ENCODE measurements around the gene CDH4. TPM values are rescaled to one million over a fixed set of nuclear protein-coding genes. Genes with fewer than 3 reads are reported as not detected.

The CDH4 gene
- total and polyA plus RNA-seq, 12 donors = 0.04 to 0.25 (median 0.08) TPM; not detected in 5

DNA sequence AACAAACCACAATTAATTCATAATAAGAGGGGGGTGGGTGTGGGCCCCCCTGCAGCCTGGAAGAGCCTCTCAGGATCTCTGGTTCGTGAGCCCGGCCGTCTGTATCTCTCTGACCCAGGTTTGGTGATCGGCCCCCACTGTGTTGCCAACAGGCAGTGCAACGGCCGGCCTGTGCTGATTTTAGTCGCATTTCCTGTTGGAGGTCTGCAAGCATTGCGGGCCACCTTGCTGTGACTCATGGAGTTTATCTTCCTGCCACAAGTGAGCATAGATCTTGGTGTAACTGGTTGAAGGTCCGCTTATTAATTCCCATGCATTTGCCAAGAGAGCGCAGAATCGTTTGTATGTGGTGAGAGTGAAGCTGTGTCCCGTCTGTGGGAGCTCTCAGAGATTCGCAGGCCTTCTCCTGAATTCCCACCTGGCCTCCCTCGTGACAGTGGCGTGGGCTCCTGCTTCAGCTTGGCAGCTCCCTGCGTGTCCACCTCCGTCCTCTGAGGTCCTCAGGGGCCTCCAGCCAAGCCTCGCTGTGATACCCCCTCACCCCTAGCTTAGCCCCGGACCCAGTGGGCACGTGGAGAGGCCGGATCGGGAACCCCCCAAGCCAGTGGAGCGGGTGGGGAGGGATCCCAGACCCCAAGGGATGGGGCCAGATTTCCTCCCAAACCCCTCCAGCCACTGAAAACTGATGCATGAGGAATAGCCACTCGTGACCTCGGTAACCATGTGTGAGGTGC lies 269.8 kb downstream of the CDH4 start:
- ATAC-seq (no peak), DNase-seq (no peak)
- Histone ChIP-seq H3K36me3 (no peaks in the 10 kb centered on the region), H3K27ac (no peak overlapping the region), H3K4me3 (no peak overlapping the region), H3K27me3 (peaks cover 0 to 40% (median 16%) of the 10 kb centered on the region in 7 donors), H3K4me1 (peaks cover 0 to 4% (median 0%) of the 10 kb centered on the region in 9 donors), H3K9me3 (no peaks in the 10 kb centered on the region)
- intact Hi-C loops (cut with DNase I) = no loop called here
- TF ChIP-seq, protein P1, sequence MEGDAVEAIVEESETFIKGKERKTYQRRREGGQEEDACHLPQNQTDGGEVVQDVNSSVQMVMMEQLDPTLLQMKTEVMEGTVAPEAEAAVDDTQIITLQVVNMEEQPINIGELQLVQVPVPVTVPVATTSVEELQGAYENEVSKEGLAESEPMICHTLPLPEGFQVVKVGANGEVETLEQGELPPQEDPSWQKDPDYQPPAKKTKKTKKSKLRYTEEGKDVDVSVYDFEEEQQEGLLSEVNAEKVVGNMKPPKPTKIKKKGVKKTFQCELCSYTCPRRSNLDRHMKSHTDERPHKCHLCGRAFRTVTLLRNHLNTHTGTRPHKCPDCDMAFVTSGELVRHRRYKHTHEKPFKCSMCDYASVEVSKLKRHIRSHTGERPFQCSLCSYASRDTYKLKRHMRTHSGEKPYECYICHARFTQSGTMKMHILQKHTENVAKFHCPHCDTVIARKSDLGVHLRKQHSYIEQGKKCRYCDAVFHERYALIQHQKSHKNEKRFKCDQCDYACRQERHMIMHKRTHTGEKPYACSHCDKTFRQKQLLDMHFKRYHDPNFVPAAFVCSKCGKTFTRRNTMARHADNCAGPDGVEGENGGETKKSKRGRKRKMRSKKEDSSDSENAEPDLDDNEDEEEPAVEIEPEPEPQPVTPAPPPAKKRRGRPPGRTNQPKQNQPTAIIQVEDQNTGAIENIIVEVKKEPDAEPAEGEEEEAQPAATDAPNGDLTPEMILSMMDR (IDR thresholded peaks at IDR 0.05) = no peak
- 71 to 73% methylated on average over 25 of the region's 25 CpGs for WGBS, 2 donors

DNA sequence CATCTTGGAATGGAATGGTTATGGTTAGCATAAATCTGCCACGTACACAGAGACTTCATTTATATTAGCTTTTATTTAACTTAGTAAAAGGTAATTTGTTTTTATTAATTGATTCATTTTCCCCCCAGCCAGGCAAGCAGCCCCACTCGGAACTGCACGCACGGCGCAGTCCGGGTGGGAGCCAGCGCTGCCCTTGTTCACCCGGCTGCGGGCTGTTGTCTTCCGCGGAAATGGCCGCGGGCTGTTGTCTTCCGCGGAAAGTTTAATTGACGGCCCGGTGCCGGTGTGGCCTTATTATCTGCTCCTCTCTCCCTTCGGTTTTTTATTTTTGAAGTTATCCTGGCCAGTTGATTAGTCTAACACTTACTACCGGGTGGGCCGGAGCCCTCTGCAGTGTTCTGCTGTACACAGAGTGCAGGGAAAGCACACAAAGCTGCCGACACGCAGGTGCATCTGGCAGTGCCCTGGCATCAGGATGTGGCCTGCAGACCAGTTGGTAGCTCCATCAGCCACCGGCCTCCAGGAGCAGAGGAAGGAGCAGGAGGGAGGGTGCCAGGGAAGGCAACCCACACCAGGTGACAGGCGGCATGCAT lies 270.5 kb downstream of the CDH4 start:
- Histone ChIP-seq H3K9me3 (no peaks in the 10 kb centered on the region), H3K4me3 (no peak overlapping the region), H3K4me1 (no peaks in the 10 kb centered on the region), H3K27me3 (peaks cover 0 to 47% (median 23%) of the 10 kb centered on the region in 7 donors), H3K27ac (no peak overlapping the region), H3K36me3 (no peaks in the 10 kb centered on the region)
- ATAC-seq (no peak), DNase-seq (no peak)
- WGBS, 2 donors = 90 to 93% methylated on average over 25 of the region's 25 CpGs
- intact Hi-C loops (cut with DNase I) = no loop called here
- TF ChIP-seq, protein P1 (IDR thresholded peaks at IDR 0.05) = no peak

DNA sequence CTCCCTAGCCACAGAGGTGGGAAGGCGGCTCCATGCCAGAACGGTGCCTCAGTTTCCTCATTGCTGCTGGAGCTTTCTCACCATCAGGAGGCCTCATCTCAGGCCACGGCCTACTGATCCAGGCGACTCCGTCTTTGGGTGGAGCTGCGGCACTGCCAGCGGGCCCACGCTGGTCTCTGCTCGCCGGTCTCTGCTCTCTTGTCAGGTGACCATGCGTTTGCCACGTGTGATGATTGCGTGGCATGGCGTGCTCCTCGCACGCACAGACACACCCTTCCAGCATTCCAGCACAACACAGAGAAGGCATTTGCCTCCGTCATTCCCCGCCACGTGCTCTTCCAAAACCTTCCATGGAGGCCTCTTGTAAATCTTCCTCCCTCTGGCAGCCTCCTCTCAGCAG lies 271.1 kb downstream of the CDH4 start:
- WGBS, 2 donors = 93 to 94% methylated on average over 19 of the region's 19 CpGs
- no peak overlapping the region for H3K27ac ChIP-seq
- no peaks in the 10 kb centered on the region for H3K4me1 ChIP-seq
- no peaks in the 10 kb centered on the region for H3K9me3 ChIP-seq
- DNase-seq (no peak), ATAC-seq (no peak)
- H3K36me3 ChIP-seq = no peaks in the 10 kb centered on the region
- TF ChIP-seq, protein P1 (IDR thresholded peaks at IDR 0.05) = no peak
- H3K27me3 ChIP-seq = peaks cover 0 to 45% (median 23%) of the 10 kb centered on the region in 7 donors
- H3K4me3 ChIP-seq = no peak overlapping the region
- intact Hi-C loops (cut with DNase I) = no loop called here

DNA sequence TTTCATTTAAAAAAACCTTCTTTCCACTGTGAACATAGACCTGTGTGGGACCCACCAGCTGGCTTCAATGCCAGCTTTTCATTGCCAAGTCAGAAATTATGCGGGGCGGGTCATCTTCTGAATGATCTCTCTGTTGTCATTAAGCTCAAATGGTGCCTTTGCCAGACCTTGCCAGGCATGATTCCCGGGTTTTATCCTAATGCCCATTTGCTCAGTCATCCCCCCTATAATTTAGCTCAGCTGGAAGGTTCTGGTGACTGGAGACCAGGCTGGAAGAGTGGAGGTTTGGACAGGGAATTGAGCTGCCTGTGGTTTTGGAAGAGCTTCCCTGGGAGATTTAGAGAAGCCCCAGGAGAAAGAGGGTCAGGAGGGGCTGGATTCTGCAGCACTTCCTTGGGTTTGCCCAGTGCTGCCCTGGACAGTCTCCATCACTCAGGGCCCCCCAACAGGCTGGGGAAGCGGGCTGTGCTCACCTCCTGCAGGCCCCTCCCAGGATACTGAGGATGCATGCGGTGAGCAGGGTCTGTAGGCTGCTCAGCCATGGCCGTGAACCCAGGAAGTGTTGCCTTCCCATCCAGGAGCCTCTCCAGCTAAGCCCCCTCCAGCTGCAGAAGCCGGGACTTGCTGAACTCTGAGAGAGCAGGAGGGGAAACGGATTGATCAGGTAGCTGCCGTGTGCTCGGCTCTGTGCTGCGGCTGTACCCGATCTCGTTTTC lies 273.0 kb downstream of the CDH4 start:
- Histone ChIP-seq H3K27ac (no peak overlapping the region), H3K4me3 (no peak overlapping the region), H3K27me3 (peaks cover 0 to 33% (median 23%) of the 10 kb centered on the region in 7 donors), H3K36me3 (no peaks in the 10 kb centered on the region), H3K4me1 (no peaks in the 10 kb centered on the region), H3K9me3 (no peaks in the 10 kb centered on the region)
- WGBS, 2 donors = 60 to 64% methylated on average over 13 of the region's 13 CpGs
- DNase-seq (no peak), ATAC-seq (no peak)
- intact Hi-C loops (cut with DNase I) = no loop called here
- TF ChIP-seq, protein P1 (IDR thresholded peaks at IDR 0.05) = no peak

Data from heart right ventricle (tissue), 16 donors.